Ureter (tissue), 1 donor: Measurements from ENCODE around the gene UAP1L1. TPM values are rescaled to one million over a fixed set of nuclear protein-coding genes. Genes with fewer than 3 reads are reported as not detected.

Source experiments
- DNase-seq: peaks from one replicate; pipeline ENCODE4 v3.0.0-alpha.2; 2020; ENCODE audit warnings: low spot score
- total RNA-seq: library from RNA; stranded (reverse); gene quantifications from one replicate; pipeline ENCODE4 v1.2.4, GENCODE V29; 2023
- donor health status: DM: yes; HTN: yes; CAD: no.

UAP1L1 gene
- total RNA-seq, 1 donor from 2014 or later, result 12.7 TPM

GRCh38 chr9:137074657-137075274 lies 2.6 kb upstream of the UAP1L1 start:
- no peak for DNase-seq

DNA sequence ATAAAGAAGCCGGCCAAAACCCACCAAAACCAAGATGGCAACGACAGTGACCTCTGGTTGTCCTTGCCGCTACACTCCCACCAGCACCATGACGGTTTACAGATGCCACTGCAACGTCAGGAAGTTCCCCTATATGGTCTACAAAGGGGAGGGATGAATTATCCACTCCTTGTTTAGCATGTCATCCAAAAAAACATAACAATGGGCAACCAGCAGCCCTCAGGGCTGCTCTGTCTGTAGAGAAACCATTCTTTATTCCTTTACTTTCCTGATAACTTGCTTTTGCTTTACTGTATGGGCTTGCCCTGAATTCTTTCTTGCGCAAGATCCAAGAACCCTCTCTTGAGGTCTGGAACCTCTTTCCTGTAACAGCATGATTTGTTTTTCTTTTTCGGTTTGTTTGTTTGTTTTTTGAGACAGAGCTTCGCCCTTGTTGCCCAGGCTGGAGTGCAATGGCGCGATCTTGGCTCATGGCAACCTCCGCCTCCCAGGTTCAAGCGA lies 2.0 kb upstream of the UAP1L1 start:
- DNase-seq, result no peak

- DNase-seq, result peak; percentile 47
Observed at GRCh38 chr9:137076636-137077009, 694 bp upstream of the UAP1L1 start.

DNA sequence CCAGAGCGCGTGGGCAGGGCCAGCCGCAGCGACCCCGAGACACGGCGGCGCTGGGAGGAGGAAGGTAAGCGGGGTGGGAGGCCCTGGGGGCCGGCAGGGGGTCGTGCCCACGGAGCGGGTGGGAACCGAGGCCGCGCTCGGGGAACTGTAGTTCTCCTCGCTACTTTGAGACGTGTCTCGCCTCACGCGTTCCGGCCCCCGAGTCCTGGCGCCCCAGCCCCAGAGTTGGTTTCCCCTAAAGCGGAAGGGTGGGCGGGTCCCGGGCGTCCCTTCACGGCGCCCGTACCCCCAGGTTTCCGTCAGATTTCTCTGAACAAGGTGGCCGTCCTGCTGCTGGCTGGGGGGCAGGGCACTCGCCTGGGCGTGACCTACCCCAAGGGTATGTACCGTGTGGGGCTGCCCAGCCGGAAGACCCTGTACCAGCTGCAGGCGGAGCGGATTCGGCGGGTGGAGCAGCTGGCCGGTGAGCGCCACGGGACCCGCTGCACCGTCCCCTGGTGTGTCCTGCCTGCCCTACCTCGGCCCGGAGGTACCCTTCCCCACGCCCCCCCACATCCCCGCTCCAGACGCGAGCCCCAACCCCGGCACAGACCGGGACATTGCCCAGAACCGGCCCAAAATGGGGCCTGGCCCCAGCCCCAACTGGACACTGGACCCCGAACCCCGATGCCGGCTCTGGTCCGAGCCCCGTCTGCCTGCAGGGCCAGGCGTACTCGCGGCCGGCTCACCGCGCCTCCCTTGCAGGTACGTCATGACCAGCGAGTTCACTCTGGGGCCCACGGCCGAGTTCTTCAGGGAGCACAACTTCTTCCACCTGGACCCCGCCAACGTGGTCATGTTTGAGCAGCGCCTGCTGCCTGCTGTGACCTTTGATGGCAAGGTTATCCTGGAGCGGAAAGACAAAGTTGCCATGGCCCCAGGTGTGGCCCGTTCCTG lies 709 bp downstream of the UAP1L1 start:
- peak; percentile 53 for DNase-seq

GRCh38 chr9:137078701-137079400 lies 1.5 kb downstream of the UAP1L1 start:
- DNase-seq, result no peak

- no peak for DNase-seq
Observed at GRCh38 chr9:137079401-137079787, 2.1 kb downstream of the UAP1L1 start.

DNA sequence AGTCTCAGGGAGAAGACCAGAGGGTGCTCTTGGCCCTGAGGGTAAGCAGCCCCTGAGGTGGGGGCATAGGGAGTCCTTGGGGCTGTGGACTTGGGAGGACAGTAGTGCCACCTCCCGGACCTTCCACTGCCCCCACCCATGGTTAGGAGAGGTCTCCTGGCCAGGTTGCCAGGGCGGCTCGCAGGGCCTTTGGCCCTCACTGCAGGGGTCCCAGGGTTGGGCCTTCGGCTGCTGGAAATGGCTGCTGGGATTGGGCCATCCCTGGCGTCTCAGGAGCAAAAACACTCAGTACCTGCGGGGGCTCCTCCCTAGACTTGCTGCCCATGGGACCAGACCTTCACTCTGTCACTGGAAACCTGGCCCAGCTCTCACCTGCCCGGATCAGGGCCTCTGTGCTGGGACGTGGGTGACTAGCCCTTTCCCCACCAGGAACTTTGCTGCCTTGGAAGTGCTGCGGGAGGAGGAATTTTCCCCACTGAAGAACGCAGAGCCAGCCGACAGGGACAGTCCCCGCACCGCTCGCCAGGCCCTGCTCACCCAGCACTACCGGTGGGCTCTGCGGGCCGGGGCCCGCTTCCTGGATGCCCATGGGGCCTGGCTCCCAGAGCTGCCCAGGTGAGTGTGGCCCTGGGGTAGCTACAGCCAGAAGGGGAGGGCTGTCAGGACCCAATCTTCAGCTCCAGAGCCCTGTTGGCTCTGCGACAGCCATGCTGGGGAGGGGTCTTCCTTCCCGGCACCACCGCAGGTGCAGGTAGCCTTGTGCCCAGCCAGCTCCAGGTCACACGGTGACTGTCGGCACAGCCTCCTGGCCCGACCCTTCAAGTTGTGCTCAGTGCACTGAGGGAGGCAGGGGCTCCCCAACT lies 3.2 kb downstream of the UAP1L1 start:
- no peak for DNase-seq

GRCh38 chr9:137082222-137082924 lies 5.1 kb downstream of the UAP1L1 start:
- no peak for DNase-seq

DNA sequence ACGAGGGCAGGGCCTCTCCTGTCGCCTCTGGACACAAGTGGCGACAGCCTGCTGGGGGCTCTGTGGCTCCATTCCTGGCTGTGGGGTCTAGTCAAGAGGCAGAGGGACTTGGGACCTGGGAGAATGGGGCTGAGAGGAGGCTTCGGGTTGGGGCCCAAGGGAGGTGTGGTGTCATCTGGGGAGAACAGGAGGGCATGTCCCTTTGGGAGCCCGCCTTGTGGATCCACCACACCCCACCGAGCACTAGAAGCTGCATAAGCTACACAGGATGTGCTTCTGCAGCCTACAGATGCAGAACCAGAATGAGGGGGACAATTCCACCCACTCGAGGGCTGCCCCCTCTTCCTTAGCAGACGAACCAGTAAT lies 5.6 kb downstream of the UAP1L1 start:
- no peak for DNase-seq

DNA sequence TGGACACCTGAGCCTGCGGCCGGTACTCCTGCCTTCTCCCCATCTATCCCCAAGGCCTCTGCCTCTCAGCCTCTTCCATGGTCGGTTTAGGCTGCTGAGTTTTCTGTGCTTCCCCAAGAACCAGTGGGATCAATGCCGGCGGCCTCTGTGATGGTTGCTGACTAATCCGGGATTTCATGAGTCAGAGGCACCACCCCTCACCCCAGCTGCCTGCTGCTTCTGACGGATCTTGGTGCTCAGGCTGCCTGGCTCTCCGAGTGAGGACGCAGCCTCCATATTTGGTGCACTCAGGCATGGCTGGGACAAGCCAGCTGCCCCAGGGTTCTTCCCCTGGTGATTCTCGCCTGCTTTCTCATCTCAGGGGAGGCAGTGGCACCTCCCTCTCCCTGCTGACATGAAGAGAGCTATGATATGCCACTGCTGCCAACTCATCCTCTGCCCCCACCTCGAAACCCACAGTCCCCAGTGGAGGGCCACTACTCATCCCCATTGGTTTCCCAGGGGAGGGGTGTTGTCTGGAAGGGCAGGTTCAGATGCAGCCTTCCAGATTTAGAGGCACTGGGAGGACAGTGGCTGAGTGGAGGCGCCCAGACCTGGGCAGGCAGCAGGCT lies 6.2 kb downstream of the UAP1L1 start:
- peak; percentile 63 for DNase-seq

- DNase-seq, result no peak
Observed at GRCh38 chr9:137084526-137084925, 7.2 kb downstream of the UAP1L1 start.

DNA sequence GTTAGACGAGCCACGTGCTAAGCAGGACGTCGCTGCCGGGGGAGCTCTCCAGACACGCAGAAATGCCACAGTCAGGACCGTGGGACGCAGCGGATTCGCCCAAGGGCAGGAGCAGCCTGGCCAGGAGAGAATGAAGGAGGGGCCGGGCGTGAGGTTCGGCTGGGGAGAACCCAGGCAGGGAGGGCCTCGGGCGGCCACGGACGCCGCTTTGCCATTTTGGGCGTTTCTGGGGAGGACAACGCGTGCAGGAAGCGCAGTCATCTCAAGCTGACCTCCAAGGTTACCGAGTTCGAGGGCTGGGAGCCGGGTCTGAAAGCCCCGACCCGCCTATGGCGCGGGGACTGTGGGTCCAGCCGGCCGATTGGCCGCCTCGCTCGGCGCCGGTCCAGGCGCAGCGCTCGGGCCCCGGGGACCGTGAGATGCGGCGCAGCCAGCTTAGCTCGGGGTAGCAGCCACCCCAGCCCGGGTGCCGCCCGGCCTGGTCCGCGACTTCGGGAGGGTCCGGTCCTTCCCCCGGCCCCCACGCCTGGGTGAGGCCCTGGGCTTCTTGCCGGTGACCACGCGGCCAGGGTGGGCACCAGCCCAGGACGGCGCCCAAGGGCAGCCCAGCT lies 8.7 kb downstream of the UAP1L1 start:
- DNase-seq, result peak; percentile 72

DNA sequence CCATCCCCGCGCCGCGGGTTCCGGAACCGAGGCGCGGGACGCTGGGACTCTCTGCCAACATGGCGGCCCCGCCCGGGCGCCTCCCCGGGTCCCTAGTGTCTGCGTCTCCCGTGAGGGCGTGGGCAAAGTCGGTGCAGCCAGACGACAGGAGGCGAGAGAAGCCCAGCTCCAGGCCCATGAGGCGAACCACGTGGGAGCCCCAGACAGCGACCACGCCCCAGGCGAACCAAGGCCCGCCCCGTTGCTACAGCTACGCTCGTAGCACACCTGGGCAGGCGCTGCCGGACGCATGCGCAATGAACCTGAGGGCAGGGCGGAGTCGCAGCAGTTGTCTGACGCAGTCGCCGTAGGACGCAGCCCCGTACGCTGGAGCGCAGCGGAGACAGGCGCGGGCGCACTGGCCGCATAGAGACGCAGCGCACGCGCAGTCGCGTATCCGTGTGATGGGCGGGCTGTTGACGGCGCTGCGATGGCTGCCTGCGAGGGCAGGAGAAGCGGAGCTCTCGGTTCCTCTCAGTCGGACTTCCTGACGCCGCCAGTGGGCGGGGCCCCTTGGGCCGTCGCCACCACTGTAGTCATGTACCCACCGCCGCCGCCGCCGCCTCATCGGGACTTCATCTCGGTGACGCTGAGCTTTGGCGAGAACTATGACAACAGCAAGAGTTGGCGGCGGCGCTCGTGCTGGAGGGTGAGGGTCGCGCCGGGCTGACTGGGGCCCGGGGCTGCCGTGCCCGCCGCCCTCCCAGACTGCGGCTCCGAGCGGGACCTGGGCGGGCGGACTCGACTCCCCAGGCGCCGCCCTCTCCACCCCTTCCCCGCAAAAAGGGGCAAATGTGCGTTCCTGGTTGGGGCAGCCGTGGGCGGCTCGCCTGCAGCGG lies 9.5 kb downstream of the UAP1L1 start, which contains the start of gene MAN1B1:
TSS of gene MAN1B1 (plus strand) at position 455 of the 878 bp plus-strand sequence. CDS start at position 470, 15 bp downstream.
- DNase-seq, result peak; percentile 99

- no peak for DNase-seq
Observed at GRCh38 chr9:137087409-137087925, 10.2 kb downstream of the UAP1L1 start.

DNA sequence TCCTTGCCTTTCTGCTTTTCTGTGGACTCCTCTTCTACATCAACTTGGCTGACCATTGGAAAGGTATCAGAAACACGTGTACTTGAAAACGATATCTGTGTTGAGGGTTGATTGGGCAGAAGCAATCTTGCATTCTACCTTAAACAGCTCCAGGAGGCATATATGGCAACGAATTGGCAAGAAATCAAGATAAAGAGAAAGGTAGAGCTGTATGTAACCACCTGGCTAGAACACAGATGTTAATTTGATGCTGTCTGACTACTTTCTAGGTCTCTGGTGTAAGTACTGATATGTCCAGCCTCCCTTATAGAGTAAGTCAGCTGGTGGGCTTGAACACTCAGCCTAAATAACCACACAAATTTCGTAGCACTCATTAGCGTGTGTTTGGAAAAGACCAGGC lies 10.8 kb downstream of the UAP1L1 start:
- DNase-seq, result no peak

- DNase-seq, result no peak
Observed at GRCh38 chr9:137089232-137089947, 12.1 kb downstream of the UAP1L1 start.

DNA sequence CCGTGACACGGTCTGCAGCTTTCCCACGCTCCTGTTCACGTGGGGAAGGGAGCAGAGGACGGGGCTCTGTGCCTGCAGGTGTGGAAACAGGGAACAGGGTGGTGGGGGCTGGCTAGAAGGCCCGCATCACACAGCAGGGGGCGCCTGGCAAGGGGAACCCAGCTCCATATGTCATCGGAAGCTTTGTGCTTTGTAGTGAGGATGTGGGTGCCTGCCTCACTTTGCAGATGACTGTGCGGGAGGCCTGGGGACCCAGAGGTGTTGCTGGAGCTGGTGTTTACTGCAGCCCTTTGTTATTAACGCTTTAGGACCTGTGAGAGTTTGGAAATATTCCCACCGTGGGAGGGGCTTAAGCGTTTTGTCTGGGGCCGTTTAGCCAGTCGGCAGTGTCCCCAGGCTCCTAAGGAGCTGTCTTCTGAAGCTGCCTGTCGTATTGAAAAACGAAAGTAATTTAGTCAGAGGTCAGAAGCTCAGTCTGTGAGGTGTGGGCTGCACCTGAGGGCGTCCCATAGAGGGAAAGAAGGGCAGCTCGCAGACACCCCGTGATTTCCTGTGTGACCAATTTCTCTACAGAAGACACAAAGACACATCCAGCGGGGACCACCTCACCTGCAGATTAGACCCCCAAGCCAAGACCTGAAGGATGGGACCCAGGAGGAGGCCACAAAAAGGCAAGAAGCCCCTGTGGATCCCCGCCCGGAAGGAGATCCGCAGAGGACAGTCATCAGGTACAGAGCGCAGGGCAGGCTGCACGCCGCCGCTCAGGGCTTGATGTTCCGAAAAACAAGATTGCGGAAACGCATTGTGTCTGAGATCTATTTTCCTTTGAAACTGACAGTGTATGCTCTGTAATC lies 18.6 kb downstream of the UAP1L1 start:
- DNase-seq, result no peak
